ENCODE data around the gene CFAP90.
A peak's percentile ranks its signal among the peaks of the same experiment; 100 is the strongest.

The CFAP90 gene

GRCh38 chr5:7816535-7816901 lies 34.4 kb downstream of the CFAP90 start:
- no peak for DNase-seq

- no peak for DNase-seq
Measured at GRCh38 chr5:7815892-7816534, 34.9 kb downstream of the CFAP90 start.

- no peak for DNase-seq
Measured at GRCh38 chr5:7814816-7815215, 36.1 kb downstream of the CFAP90 start.

GRCh38 chr5:7813576-7813975 lies 37.4 kb downstream of the CFAP90 start:
- DNase-seq: no peak

- no peak for DNase-seq
Measured at GRCh38 chr5:7813007-7813406, 37.9 kb downstream of the CFAP90 start.

GRCh38 chr5:7811715-7812114 lies 39.2 kb downstream of the CFAP90 start:
- DNase-seq: no peak

GRCh38 chr5:7808998-7809397 lies 41.9 kb downstream of the CFAP90 start:
- no peak for DNase-seq

- DNase-seq: no peak
Measured at GRCh38 chr5:7805379-7805778, 45.6 kb downstream of the CFAP90 start.

GRCh38 chr5:7803937-7804336 lies 47.0 kb downstream of the CFAP90 start:
- DNase-seq: no peak

GRCh38 chr5:7802855-7803254 lies 48.1 kb downstream of the CFAP90 start:
- no peak for DNase-seq

GRCh38 chr5:7801891-7802614 lies 48.9 kb downstream of the CFAP90 start:
- peak; percentile 29 for DNase-seq

GRCh38 chr5:7795306-7795705 lies 55.6 kb downstream of the CFAP90 start:
- no peak for DNase-seq

GRCh38 chr5:7794823-7795222 lies 56.1 kb downstream of the CFAP90 start:
- no peak for DNase-seq

GRCh38 chr5:7794311-7794710 lies 56.6 kb downstream of the CFAP90 start:
- DNase-seq: no peak

- no peak for DNase-seq
Measured at GRCh38 chr5:7793895-7794294, 57.0 kb downstream of the CFAP90 start.

- no peak for DNase-seq
Measured at GRCh38 chr5:7789567-7789966, 61.4 kb downstream of the CFAP90 start.

- DNase-seq: no peak
Measured at GRCh38 chr5:7787770-7788169, 63.2 kb downstream of the CFAP90 start.

GRCh38 chr5:7784683-7785380 lies 66.1 kb downstream of the CFAP90 start:
- no peak for DNase-seq

- DNase-seq: no peak
Measured at GRCh38 chr5:7781899-7782298, 69.0 kb downstream of the CFAP90 start.
